ENCODE results near the gene FES. TPM values are rescaled to one million over a fixed set of nuclear protein-coding genes. Genes with fewer than 3 reads are reported as not detected.

FES gene
- total RNA-seq, 1 donor from 2014 or later: 3.1 TPM

- Mint-ChIP-seq H3K9me3 (no peaks in the 10 kb centered on the region), H3K4me1 (ENCODE audit: unreplicated experiment) (peaks cover 16% of the 10 kb centered on the region), H3K27me3 (no peaks in the 10 kb centered on the region), H3K4me3 (no peak overlapping the region), H3K27ac (no peak overlapping the region), H3K36me3 (peaks cover 3% of the 10 kb centered on the region)
- no peak for TF ChIP-seq CTCF (conservative IDR thresholded peaks at IDR 0.05)
- DNase-seq (ENCODE audit: extremely low spot score, unreplicated experiment): no peak
Measured at GRCh38 chr15:90875549-90875981, 8.7 kb upstream of the FES start.

GRCh38 chr15:90876046-90876445 lies 8.3 kb upstream of the FES start:
- H3K27me3 Mint-ChIP-seq: no peaks in the 10 kb centered on the region
- peaks cover 3% of the 10 kb centered on the region for H3K36me3 Mint-ChIP-seq
- no peak for TF ChIP-seq CTCF (conservative IDR thresholded peaks at IDR 0.05)
- no peak overlapping the region for H3K27ac Mint-ChIP-seq
- no peaks in the 10 kb centered on the region for H3K9me3 Mint-ChIP-seq
- no peak overlapping the region for H3K4me3 Mint-ChIP-seq
- peaks cover 12% of the 10 kb centered on the region for H3K4me1 Mint-ChIP-seq (ENCODE audit: unreplicated experiment)
- DNase-seq (ENCODE audit: extremely low spot score, unreplicated experiment): no peak

GRCh38 chr15:90876512-90877170 lies 7.7 kb upstream of the FES start:
- Mint-ChIP-seq H3K27ac (no peak overlapping the region), H3K36me3 (peaks cover 3% of the 10 kb centered on the region), H3K9me3 (no peaks in the 10 kb centered on the region), H3K4me3 (no peak overlapping the region), H3K4me1 (ENCODE audit: unreplicated experiment) (peaks cover 12% of the 10 kb centered on the region), H3K27me3 (no peaks in the 10 kb centered on the region)
- no peak for TF ChIP-seq CTCF (conservative IDR thresholded peaks at IDR 0.05)
- no peak for DNase-seq (ENCODE audit: extremely low spot score, unreplicated experiment)

GRCh38 chr15:90877315-90877714 lies 7.0 kb upstream of the FES start:
- Mint-ChIP-seq H3K27me3 (no peaks in the 10 kb centered on the region), H3K36me3 (peaks cover 3% of the 10 kb centered on the region), H3K9me3 (no peaks in the 10 kb centered on the region), H3K4me3 (no peak overlapping the region), H3K4me1 (ENCODE audit: unreplicated experiment) (peaks cover 10% of the 10 kb centered on the region), H3K27ac (no peak overlapping the region)
- no peak for TF ChIP-seq CTCF (conservative IDR thresholded peaks at IDR 0.05)
- no peak for DNase-seq (ENCODE audit: extremely low spot score, unreplicated experiment)

GRCh38 chr15:90877996-90878395 lies 6.3 kb upstream of the FES start:
- Mint-ChIP-seq H3K27ac (no peak overlapping the region), H3K4me1 (ENCODE audit: unreplicated experiment) (peaks cover 8% of the 10 kb centered on the region), H3K4me3 (no peak overlapping the region), H3K36me3 (peaks cover 3% of the 10 kb centered on the region), H3K9me3 (no peaks in the 10 kb centered on the region), H3K27me3 (no peaks in the 10 kb centered on the region)
- DNase-seq (ENCODE audit: extremely low spot score, unreplicated experiment): no peak
- no peak for TF ChIP-seq CTCF (conservative IDR thresholded peaks at IDR 0.05)

Data from type B pancreatic cell (in vitro differentiated cells).